ENCODE measurements around the gene EHD3. TPM values are rescaled to one million over a fixed set of nuclear protein-coding genes. Genes with fewer than 3 reads are reported as not detected.

EHD3 gene
- total RNA-seq, 2 donors from 2014 or later: 35.8 to 61.6 TPM

DNA sequence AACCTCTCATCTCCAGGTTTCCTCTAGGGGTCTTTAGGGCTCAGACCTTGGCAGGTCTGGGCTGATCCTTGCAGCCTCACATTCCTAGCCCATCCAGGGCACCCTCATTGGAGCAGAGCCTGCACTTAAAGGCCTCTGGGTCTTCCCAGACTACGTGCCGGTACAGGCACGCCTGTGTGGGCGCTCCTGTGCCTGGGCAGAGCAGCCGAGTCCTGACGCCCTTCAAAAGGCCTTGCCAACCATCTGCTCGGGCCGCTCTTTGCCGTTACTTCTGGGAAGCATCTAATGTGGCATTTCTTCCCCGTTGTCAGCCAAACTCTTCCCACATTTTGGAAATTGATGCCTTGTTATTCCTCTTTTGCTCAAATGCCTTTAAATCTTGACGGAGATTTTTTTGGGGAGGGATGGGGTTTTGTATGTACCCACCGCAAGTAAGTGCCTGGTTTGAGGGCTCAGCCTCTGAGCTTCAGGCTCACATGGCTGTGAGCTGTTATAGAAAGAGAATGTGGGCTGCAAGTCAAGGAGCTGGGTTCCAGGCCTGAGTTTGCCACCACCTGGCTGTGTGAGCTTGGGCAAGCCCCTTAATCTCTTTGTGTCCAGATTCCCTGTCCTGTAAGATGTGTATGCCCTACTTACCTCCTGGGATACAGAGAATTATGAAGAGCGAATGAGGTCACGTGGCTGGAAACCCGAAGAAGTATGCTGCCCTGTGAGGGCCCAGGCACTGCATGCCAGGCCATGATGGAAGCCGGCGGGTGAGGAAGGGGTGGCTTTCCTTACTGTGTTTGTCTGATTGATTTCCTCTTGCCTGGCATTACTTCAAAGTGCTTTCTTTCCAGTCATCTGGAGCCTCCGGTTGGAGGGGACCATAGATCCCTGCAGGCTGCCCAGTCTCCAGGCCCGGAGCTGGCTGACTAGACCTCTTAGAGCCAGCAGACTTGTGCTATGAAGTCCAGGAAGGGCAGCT is 20.6 kb downstream of the EHD3 start:
- DNase-seq (ENCODE audit: low spot score): no peak
- Histone ChIP-seq H3K27me3 (replicated peaks; ENCODE audit: insufficient read depth) (no peaks in the 10 kb centered on the region), H3K9me3 (no peaks in the 10 kb centered on the region), H3K36me3 (peaks cover 24% of the 10 kb centered on the region), H3K4me3 (no peak overlapping the region), H3K27ac (no peak overlapping the region), H3K4me1 (ENCODE audit: control insufficient read depth in 1 of 2, low read depth in 2 of 2) (no peaks in the 10 kb centered on the region)
- no peak for ATAC-seq (ENCODE audit: insufficient number of reproducible peaks, low FRiP score, low read depth)
- TF ChIP-seq, protein P1, sequence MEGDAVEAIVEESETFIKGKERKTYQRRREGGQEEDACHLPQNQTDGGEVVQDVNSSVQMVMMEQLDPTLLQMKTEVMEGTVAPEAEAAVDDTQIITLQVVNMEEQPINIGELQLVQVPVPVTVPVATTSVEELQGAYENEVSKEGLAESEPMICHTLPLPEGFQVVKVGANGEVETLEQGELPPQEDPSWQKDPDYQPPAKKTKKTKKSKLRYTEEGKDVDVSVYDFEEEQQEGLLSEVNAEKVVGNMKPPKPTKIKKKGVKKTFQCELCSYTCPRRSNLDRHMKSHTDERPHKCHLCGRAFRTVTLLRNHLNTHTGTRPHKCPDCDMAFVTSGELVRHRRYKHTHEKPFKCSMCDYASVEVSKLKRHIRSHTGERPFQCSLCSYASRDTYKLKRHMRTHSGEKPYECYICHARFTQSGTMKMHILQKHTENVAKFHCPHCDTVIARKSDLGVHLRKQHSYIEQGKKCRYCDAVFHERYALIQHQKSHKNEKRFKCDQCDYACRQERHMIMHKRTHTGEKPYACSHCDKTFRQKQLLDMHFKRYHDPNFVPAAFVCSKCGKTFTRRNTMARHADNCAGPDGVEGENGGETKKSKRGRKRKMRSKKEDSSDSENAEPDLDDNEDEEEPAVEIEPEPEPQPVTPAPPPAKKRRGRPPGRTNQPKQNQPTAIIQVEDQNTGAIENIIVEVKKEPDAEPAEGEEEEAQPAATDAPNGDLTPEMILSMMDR (IDR thresholded peaks at IDR 0.05): no peak

DNA sequence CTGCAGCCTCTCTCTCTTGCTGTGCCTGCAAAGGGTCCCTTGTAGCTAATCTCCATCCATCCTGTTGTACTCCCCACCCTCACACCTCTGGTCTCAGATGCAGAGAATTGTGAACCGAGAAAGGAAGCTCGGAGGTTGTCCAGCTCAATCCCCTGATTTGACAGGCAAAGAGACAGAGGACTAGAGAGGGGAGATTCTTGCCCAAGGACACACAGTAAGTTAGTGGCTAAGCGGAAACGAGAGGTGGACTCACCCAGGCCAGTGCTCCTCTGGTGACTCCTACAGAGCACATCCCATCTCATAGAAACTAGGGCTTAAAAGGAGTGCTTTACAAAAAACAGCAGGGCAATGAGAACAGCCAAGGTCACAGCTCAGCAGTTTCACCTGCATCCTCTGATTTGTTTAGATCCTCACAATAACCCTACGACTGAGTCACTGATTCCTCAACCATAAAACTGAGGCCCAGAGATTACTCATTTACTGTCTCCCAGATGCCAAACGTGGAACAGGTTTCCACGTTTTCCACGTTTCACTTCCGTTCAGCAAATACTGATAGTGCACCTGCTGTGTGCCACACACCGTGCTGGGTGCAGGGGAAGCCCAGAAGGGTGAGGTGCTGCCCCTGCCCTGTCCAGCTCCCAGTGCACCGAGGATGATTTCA is 22.1 kb downstream of the EHD3 start:
- DNase-seq (ENCODE audit: low spot score) (no peak), ATAC-seq (ENCODE audit: insufficient number of reproducible peaks, low FRiP score, low read depth) (no peak)
- no peaks in the 10 kb centered on the region for H3K4me1 ChIP-seq (ENCODE audit: control insufficient read depth in 1 of 2, low read depth in 2 of 2)
- TF ChIP-seq, protein P1 (IDR thresholded peaks at IDR 0.05): no peak
- no peak overlapping the region for H3K4me3 ChIP-seq
- H3K36me3 ChIP-seq: peaks cover 22% of the 10 kb centered on the region
- H3K27me3 ChIP-seq (replicated peaks; ENCODE audit: insufficient read depth): no peaks in the 10 kb centered on the region
- H3K27ac ChIP-seq: no peak overlapping the region
- H3K9me3 ChIP-seq: no peaks in the 10 kb centered on the region

DNA sequence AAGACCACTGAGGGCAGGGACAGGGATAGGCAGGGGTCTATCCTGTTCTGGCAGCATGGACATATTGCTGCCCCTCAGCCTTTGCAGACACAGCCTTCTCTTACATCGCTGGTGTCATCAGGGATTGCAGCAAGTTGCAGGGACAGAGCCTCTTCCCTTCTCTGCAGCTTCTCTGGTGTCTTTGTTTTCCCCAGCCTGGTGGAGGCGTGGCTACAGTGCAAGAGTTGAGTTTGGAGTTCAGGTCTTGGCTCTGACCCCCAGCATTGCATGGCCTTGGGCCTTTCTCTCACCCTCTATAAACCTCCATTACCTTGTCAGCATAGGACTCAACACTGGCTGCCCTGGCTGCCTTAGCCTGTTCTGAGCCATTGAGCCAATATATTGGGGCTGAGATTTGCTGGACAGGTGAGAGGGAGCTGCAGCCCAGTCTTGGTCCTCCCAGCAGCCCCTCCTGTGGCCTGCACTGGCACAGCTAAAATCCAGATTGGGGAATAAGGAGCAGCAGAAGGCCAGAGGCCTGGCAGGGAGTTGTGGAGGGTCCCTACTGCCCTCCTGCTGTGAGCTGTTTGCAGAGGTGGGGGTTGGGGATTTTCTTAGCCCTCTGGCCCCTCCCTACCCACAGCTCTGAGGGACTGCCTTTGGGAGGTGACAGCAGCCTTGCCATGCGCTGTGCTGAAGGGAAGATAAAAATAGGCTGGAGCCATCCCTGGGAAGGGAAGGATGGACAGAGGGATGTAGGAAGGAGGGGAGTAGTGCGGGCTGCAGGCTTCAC is 22.8 kb downstream of the EHD3 start:
- H3K4me3 ChIP-seq: no peak overlapping the region
- peaks cover 28% of the 10 kb centered on the region for H3K36me3 ChIP-seq
- no peaks in the 10 kb centered on the region for H3K4me1 ChIP-seq (ENCODE audit: control insufficient read depth in 1 of 2, low read depth in 2 of 2)
- DNase-seq (ENCODE audit: low spot score) (no peak), ATAC-seq (ENCODE audit: insufficient number of reproducible peaks, low FRiP score, low read depth) (no peak)
- H3K27ac ChIP-seq: no peak overlapping the region
- no peaks in the 10 kb centered on the region for H3K27me3 ChIP-seq (replicated peaks; ENCODE audit: insufficient read depth)
- TF ChIP-seq, protein P1 (IDR thresholded peaks at IDR 0.05): no peak
- no peaks in the 10 kb centered on the region for H3K9me3 ChIP-seq

DNA sequence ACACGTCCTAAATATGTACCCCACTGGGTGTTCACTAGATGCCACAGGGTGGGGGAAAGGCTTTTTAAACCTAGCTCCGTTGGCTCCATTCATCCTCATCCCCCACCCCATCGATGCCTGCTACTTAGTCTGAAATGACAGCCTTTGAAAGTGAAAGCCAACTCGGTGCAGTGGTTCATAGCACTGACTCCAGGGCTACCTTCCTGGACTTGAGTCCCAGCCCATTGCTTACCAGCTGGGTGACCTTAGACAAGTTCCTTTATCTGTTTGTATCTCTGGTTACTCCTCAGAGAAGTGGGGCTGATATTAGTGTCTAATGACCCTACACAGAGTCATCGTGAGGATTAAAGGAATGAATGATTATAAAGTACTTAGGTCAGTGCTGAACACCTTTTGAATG is 24.4 kb downstream of the EHD3 start:
- DNase-seq (ENCODE audit: low spot score) (no peak), ATAC-seq (ENCODE audit: insufficient number of reproducible peaks, low FRiP score, low read depth) (no peak)
- Histone ChIP-seq H3K27ac (no peak overlapping the region), H3K36me3 (peaks cover 36% of the 10 kb centered on the region), H3K4me1 (ENCODE audit: control insufficient read depth in 1 of 2, low read depth in 2 of 2) (peaks cover 0 to 2% of the 10 kb centered on the region in 2 donors), H3K4me3 (no peak overlapping the region), H3K27me3 (replicated peaks; ENCODE audit: insufficient read depth) (no peaks in the 10 kb centered on the region), H3K9me3 (no peaks in the 10 kb centered on the region)
- TF ChIP-seq, protein P1 (IDR thresholded peaks at IDR 0.05): no peak

DNA sequence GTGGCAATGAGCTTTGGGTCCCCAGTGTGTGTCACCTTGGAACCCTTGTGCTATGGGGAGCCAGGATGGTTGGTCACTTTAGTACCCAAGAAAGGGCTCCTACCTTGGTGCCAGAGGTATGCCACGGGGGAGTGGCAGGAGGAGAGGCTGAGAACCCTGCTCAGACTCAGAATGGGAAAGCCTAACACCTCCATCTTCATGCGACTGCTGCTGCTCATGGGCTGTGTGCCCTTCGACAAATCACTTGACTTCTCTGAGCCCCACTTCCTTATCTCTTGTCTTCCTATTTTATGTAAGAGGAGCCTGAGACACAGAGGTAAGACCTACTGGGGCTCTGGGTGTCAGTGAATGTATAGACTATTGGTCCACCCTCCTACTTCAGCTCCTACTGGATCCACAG is 25.1 kb downstream of the EHD3 start:
- TF ChIP-seq, protein P1 (IDR thresholded peaks at IDR 0.05): no peak
- no peak for DNase-seq (ENCODE audit: low spot score)
- Histone ChIP-seq H3K27ac (no peak overlapping the region), H3K9me3 (no peaks in the 10 kb centered on the region), H3K27me3 (replicated peaks; ENCODE audit: insufficient read depth) (no peaks in the 10 kb centered on the region), H3K4me1 (ENCODE audit: control insufficient read depth in 1 of 2, low read depth in 2 of 2) (peaks cover 0 to 5% of the 10 kb centered on the region in 2 donors), H3K36me3 (peaks cover 30% of the 10 kb centered on the region), H3K4me3 (no peak overlapping the region)
- ATAC-seq (ENCODE audit: insufficient number of reproducible peaks, low FRiP score, low read depth): no peak
